DMS 273 treated with DMSO at 0.1 percent for 48 hours (cell line): ENCODE data around the gene SF1.

Experiments used
- DNase-seq: peaks from one replicate; lab custom pipeline; 2025; lab: John Stamatoyannopoulos, UW

Gene SF1

GRCh38 chr11:64800303-64801157, 22.2 kb upstream of the SF1 start:
- DNase-seq, result no peak

DNA sequence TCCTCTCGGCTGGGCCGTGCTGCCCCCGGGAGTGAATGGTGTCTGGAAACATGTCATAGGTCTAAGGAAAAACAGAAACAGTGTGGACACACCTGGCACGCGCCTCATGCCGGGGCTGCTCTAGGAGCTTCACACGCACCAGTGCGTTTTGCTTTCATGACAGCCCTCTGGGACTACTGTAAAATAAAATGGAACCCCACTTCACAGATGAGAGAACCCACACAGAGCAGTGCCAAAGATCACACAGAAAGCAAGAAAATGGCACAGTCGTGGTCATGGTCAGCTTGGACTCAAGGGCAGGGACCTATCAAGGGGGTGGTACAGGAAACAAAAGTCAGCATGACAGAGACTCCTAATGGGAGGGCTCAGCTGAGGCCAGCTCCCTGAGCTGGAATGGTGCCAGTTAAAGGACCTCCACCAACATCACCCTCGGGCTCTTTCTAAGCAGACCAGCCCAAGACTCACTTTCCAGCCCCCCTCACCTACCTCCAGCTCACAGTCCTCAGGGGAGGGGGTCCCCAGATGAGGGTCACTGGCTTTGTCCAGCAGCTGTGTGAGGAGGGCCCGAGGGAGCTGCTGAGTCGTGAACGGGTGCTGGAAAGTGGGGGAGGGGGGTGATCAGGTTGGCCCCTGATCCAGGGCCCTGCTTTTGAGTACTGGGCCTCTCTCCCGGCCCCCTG, 21.4 kb upstream of the SF1 start:
- no peak for DNase-seq

DNA sequence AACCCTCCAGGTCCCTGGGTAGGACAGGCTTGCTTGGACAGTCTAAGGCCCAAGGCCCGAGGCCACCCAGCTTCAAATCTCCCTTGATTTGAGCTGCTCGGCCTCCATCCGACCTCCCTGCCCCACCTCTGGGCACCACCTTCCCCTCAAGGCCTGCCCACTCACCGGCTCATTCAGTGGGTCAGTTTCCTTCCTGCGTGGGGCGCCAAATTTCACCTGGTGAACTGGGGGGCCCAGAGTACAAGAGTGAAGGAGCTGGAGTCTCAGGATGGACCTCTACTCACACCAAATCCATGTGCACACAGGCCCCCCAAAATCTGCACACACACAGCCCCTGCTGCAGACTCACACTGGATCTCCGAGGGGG, 20.9 kb upstream of the SF1 start:
- no peak for DNase-seq

DNA sequence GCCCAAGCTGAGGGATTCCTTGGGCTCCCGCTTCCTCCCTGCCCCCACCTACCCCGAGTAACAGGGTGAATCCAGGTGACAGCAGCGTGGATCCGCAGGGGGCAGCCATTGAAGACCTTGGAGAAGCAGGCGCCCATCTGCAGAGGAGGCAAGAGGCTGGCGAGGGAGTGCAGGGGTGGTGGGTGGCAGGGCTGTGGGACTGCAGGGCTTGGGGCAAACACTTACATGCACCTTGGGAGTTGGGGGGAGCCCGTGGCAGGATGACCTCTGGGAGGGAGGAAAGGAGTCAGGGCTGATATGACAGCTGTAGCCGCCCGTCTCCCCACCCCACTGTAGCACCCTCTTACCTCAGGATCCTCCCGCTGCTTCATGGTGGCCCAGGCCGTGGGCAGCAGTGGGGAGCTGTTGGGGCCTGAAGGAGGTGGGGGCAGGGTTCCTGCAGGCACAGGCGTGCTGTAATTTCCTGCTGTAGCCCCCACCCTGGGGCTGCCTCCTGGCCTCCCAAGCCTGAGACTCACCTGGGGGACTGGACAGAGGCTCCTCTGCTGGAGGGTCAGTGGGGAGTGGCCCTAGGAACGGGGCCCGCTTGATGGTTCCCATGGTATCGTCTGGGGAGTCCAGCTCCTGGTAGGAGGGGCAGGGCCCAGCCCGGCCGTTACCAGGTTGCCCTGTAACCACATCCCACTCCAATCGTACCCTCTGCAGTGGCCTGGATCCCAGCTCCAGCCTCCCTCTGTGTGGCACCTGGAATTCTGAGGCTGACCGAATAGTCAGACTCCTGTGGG, 18.6 kb upstream of the SF1 start:
- DNase-seq, result no peak

GRCh38 chr11:64796047-64796756, 17.9 kb upstream of the SF1 start:
- DNase-seq, result no peak

GRCh38 chr11:64794526-64794925, 16.2 kb upstream of the SF1 start:
- DNase-seq, result no peak

DNA sequence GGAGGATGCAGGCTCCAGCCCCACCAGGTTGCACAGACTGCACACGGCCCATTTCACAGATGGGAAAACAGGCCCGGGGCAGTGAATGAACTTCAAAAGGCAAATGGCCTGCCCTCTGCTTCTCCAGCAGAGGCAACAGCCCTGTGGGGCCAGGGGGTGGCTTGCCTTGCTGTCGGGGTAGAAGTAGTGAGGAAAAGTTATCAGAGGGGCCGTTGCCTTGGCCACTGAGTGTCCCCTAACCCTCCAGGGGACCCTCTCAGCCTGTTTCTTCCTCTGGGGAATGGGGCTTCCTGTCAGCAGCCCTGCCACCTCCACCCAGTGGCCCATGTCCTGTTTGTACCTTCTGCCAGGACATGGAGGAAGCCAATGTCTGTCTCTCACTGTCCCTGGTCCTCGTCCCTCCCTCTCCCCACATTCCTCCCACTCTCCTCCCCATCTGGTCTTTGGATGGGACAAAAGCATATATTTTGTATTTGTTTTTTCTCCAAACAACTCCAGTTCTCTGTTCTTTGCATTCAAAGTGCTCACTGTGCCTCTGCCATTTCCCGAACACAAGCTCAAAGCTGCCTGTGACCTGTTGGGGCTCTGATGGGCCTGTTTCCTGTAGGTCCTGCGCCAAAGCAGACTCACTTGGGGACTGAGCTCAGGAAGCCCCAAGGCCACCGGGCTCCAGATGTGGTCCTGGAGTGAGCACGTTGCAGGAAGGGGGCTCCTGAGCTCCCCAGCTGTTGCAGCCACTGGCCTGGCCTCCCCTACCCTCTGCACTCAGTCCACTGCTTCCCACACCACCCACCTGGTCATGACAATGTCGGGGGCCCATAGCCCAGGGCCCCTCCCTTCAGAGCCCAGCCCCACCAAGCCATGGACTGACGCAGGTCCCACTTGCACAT, 15.2 kb upstream of the SF1 start:
- no peak for DNase-seq

- DNase-seq, result no peak
Observed at GRCh38 chr11:64792482-64792881, 14.1 kb upstream of the SF1 start.

- no peak for DNase-seq
Observed at GRCh38 chr11:64791781-64792291, 13.5 kb upstream of the SF1 start.

- DNase-seq, result no peak
Observed at GRCh38 chr11:64790205-64791095, 12.1 kb upstream of the SF1 start.

- DNase-seq, result no peak
Observed at GRCh38 chr11:64789331-64790204, 11.2 kb upstream of the SF1 start.

DNA sequence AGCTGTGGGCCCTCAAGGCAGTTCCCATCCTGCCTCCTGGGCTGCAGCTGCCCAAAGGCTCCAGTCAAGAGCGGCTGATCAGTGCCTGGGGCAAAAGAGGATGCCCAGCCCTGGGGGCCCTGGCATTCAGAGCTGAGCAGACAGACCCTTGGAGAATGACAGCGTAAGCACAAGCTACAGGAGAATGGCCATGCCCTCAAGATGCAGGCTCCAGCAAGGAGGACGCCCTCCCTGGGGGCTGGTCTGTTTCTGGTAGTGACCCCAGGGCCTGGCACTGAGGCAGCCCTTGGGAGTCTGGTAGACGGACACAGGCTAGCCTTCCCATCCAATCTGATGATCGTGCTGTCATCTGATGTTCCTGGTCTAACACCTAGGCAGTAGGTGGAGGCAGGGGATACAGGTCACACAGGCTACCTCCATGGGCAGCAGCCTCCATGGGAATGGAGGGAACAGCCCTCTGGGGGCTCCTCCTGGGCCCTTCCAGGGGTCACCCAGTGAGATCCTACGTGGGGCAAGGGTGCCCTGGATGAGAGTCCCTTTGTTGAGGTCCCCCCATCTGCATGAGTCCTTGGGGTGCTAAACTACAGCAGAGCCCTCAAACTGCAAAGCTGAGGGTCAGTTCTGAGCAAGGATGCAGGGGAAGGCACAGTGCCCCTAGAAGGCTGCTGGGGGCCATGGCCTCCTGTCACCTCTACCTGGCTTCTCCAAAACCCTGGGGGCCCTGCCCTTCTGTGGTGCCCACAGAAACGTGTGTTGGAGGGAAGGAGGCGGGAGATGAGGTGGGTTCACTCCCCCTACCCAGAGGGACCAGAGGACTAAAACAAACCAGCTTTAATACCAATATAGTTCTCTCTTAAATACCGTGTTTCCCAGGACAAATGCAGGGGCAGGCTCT, 10.2 kb upstream of the SF1 start:
- DNase-seq, result no peak

DNA sequence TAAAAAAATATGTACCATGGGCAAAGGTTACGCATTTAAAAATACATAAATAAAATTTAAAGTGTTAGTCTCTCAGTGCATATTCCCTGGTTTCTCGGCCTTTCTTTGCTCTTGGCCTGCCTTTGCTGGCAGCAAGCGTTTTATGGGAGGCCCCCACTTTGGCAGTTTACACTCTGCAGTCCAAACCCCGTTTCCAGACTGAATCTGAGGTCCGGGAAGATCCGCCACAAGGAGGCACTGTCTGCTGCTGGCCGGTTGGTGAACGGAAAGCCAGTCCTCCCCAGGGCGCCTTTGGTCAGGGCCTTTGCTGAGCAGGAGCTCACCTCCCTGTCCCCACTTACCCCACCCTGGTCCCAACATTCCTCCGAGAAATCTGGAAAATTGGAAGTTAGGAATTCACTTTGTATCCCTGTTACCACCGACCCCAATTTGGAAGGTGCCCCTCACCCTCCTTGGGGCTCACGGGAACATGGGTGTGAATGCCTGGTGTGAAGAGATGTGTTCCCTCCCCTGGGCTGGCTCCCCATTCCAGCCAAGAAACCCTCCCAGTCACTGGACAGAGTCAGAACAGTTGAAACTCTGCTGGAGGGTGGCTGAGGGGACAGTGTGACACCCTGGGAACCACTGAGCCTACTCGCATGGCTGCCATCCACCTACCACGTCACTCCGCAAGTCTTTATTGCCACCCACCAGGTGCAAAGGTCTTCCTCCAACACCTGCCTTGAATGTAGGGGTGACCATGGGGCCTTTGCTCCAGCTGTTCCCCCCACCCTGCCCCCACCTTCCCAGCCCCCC, 9.4 kb upstream of the SF1 start:
- DNase-seq, result no peak

- no peak for DNase-seq
Observed at GRCh38 chr11:64786308-64786707, 8.0 kb upstream of the SF1 start.

GRCh38 chr11:64784813-64785581, 6.7 kb upstream of the SF1 start:
- DNase-seq, result no peak

- DNase-seq, result no peak
Observed at GRCh38 chr11:64778223-64778472, 194 bp downstream of the SF1 start.
